HuH-7 (cell line): ENCODE data around the gene EMID1.

Experiments used
- DNase-seq: peaks from one replicate; pipeline ENCODE4 v3.0.0; 2011; ENCODE audit warnings: low spot score

The EMID1 gene

DNA sequence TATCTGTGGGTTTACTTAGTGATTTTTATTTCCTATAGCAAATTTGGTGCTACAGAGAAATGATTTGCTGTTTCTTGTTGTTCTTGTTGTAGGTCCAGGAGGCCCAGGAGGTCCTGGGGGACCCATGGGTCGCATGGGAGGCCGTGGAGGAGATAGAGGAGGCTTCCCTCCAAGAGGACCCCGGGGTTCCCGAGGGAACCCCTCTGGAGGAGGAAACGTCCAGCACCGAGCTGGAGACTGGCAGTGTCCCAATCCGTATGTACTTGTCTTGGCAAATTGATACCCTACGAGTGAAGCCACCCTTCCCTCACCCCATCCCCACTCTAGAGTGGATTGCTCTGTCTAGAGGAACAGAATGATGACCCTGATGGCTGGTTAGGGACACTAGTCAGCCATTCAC is 92.9 kb downstream of the EMID1 start:
- no peak for DNase-seq

DNA sequence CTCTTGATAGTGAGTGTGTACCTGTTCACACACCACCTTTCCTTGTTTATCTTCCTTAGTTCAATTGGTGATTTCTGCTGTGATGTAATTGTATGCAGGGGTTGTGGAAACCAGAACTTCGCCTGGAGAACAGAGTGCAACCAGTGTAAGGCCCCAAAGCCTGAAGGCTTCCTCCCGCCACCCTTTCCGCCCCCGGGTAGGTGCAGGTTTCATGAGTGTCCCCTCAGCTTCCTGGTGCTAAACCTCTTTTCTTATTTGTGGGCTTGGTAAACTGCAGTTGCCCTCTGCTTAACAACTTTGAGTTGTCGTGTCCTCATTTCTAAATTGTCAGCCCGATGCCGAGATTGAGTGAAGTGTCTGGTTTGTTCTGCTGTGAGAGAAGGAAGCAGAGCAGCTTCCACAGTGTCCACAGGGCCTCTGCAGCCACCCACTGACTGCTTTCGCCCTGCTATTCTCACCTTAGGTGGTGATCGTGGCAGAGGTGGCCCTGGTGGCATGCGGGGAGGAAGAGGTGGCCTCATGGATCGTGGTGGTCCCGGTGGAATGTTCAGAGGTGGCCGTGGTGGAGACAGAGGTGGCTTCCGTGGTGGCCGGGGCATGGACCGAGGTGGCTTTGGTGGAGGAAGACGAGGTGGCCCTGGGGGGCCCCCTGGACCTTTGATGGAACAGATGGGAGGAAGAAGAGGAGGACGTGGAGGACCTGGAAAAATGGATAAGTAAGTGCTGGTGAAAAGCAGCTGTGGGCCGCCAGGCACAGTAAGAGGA is 93.6 kb downstream of the EMID1 start:
- DNase-seq: no peak

DNA sequence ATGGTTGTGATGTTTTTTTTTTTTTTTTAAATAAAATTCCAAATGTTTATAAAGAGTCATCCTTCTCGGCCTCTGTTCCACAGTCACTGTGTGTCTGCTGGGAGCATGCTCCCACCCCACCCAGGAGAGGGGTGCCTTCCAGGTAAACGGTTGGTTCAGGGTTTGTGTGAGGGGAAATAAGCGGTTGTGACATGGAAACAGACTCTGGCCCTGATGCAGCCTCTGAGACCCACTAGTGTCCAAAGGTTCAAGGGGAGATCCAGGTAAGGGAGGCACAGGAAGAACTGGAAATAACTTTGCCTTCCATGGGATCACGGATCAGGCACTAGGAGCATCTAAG is 94.7 kb downstream of the EMID1 start:
- no peak for DNase-seq

DNA sequence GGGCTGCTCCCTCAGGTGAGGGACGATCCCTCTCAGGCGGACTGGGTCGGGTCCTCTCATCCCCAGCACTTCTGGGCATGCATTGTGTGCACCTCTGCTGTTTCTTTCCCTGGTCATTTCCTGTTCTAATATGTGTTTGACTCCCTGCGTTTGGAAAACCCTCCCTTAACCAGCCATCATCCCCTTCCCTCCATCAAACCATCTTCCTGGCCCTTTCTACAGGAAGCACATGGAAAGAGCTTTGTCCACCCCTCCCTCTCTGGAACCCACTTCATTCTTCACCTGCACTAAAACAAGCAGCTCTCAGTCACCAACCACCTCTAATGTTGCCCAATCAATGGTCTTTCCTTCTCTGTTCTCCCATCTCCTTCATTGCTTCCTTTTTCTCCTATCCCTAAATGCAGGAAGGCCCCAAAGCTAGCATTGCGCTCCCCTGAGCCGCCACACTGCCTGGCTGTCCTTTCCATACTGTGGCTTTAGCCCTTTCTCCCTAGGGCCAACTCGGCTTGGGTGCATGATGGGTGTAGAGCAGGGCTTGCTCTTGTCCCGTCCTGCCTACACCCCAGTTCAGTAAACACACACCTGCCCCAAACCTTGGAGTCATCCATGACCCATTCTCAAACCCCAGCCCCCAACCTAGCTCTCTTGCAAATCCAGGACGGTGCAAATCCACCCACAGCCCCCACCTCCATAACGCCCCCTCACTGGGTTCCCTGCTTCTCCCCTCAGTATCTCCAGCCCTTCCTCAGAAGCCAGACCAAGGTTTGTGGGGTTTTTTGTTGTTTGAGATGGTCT is 95.3 kb downstream of the EMID1 start:
- no peak for DNase-seq

DNA sequence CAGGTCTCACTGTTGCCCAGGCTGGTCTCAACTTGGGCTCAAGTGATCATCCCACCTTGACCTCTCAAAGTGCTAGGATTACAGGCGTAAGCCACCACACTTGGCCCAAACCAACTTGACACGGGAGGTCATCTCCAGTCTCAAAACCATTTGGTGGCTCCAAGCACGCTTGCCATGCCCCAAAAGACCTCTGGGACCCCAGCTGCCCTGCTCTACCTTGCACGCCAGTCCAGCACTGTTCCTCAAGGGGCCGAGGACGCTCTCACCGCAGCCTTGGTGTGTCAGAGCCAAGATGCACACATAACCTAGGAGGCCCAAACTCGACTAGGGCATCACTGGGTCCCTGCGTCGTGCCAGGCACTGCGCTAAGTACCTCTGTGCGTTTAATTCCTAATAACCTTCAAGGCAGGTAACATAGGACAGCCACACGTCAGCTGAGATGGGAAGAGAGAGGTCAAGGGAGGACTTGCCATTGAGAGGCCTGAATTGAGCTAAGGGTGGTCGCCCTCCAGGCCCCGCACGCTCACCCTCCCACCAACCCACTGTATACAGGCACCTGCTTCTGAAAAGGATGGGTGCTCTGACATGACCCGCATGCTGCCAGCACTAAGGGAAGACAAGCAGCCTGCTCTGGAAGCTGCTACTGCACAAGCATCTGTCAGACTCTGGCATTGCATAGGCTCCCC is 96.2 kb downstream of the EMID1 start:
- DNase-seq: no peak

DNA sequence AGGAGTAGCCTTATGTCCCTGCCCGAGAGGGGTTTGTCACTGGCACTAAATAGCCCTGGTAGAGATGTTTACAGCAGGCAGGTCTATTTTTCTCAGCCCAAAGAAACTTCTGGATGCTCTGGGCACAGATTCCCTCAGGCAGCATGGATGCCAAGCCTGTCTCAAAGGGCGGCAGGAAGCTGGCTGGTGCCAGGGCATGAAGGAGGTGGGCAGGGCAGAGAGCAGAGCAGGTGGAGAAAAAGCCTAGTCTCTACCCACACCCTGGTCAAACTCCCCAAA is 96.6 kb downstream of the EMID1 start:
- no peak for DNase-seq

DNA sequence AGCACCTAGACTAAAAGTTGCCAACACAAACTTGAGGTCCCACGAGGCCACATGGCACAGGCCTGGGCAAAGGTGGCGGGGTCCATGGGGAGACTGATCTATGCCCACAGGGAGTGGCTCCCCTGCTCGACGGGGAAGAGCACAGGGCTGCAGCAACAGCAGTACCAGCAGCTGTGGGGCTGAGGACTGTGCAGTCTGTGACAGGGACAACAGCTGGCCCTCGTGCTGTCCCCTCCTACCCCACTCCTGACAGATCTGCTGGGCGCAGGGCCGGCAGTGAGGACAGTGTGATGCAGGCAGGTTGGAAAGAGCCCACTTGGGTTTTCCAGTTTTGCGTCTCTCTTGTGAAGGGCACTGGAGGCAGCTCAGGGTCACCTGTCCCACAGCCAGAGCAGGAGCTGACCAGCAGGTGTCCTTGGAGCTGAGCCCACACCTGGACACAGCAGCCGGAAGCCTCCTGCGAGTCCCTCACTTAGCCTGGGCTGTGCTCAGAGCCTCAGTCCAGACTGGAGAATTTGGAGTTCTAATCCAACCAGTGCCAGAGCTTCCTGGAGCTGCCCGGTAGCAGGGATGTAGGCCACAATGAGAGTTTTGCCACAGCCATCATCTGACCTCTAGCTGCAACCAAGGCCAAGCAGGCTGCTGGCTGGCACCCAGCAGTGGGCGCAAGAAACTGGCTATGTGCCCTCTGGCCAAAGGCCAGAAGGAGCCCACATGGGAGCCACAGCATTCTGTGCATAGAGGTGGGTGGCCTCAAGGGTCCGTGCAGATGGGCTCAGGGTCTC is 97.2 kb downstream of the EMID1 start:
- DNase-seq: no peak

DNA sequence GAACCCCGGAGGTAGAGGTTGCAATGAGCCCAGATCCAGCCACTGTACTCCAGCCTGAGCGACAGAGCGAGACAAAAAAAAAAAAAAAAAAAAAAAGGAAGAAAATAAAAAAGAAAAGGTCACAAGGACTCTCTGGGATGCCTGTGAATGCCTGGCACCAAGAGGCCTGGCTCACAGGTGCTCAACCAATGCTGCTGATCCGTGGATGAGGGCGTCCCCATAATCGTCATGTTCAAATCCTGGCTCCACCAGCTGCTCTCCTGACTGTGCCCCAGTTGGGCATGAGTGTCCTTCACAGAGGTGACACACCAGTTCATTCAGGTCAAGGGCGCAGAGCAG is 100.1 kb downstream of the EMID1 start:
- no peak for DNase-seq

DNA sequence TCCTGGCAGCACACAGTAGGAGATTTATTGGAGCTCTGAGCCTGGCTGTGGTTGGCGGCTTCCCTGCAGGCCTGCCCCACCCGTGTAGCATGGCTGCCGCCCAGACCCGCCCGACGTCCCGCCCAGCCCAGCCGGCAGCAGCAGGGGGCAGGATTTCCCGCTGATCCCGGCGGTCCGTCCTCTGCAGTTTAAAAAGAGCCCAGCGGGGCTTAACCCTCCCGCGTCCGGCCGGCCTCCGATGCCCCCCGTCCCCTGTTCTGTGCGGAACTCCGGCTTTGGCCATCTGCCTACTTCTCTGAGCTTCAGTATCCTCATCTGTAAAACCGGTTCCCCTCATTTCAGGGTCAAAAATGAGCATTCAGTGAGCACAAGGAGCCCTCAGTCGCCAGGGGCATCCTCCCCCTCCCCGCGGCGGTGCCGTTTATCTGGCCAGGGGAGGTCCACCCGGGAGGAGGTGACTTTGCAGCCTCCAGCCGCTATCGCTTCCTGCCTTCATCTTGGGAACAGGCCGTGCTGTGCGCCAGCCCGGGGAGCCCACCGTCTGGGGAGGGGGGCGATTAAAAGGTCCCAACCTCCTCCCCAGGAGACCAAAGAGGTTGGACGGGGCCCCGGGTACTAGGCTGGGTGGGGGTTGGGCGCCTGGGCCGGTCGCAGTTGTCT is 100.6 kb downstream of the EMID1 start, which contains the start of gene GAS2L1:
Gene GAS2L1, plus strand, starts transcription at position 476 of the 660 bp plus-strand sequence. CDS start 1,456 bp downstream, outside the sequence.
- peak; percentile 100 for DNase-seq

DNA sequence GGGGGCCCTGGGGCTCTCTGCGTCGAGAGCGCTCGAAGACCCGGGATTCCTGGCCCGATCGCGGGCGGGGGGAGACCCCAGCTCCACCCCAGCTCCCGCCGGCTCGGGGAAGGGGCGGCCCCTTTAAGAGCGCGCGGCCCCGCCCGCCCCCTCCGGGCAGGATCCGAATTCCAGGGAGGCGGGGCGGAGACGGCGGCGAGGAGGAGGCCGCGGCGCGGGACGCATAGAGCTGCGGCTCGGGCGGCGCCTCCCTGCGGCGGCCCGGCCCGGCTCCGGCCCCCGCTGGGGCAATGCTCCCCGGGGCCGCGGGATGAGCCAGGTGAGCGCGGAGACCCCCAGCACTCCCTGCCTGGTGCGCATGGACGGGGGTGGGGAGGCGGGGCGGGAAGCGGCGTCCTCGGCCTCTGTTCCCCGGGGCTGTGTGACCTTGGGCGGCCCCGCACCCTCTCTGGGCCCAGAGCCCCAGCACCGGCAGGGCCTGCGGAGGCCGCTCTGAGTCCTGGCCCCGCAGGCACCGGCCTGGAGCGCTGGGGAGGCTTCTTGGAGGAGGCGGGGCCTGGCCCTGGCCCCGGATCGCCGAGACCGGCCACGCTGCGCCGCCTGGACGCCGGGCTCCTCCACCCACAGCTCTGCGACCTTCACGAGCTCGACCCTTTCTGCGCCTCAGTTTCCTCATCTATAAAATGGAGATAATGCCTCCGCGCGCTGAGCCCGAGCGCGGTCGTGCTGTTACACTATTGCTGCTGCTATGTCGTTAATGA is 101.3 kb downstream of the EMID1 start:
- peak; percentile 98 for DNase-seq

DNA sequence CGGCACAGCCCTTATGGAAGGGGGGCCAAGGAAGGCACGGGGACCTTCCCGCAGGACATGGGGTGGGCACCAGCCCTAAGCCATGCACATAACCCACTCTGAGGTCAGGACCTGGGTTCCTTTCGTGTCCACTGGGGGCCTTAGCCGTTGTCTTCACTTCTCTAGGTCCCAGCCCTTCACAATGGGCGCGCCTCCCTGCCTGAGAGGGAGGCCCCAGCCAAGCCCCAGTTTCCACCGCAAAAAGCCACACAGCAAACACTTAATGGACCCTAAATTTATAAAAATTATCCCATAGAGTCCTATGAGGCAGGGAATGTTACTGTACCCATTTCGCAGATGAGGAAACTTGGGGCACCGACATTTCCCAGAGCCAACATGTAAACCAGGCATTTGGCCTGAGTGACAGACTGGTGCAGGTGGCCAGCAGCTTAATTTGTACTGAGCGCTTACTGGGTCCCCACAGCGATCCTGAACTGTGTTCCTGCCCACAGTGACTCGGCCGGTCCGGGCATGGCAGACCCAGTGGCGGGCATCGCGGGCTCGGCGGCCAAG is 102.0 kb downstream of the EMID1 start:
- peak; percentile 75 for DNase-seq

DNA sequence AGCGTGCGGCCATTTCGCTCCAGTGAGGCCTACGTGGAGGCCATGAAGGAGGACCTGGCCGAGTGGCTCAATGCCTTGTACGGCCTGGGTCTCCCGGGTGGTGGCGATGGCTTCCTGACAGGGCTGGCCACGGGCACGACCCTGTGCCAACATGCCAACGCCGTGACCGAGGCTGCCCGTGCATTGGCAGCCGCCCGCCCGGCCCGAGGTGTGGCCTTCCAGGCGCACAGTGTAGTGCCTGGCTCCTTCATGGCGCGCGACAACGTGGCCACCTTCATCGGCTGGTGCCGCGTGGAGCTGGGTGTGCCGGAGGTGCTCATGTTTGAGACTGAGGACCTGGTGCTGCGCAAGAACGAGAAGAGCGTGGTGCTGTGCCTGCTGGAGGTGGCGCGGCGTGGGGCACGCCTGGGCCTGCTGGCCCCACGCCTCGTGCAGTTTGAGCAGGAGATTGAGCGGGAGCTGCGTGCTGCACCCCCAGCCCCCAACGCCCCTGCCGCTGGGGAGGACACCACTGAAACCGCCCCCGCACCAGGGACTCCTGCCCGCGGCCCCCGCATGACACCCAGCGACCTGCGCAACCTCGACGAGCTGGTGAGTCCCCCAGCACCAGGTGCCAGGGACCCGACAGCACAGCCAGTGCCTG is 102.6 kb downstream of the EMID1 start:
- DNase-seq: no peak

DNA sequence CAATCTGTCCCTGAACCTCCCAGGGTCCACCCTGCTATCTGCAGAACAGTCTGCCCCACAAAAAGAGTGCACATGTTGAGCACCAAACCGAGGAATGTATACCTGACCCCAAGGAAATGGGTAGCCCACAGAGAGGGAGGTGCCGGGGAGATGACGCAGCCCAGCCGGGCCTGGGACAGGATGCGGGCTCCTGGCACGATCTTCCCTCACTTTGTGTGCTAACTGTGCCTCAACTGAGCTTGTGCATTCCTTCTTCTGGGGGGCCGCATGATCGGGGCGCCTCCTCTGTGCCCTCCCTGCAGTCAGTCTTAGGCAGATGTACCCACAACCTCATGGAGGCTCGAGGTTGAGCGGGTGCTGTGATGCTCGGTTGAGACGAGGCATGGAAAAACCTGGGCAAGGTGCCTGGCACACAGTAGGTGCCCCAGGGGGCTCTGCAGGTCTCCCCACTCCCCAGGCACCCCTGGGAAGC is 103.1 kb downstream of the EMID1 start:
- peak; percentile 40 for DNase-seq
